RPMI7951 (cell line): ENCODE results near the gene TAS2R9. TPM values are rescaled to one million over a fixed set of nuclear protein-coding genes. Genes with fewer than 3 reads are reported as not detected.
"Not testable (repeated sequence)": the region's sequence is repeated elsewhere in the genome, so short reads cannot be mapped to it uniquely, and the experiment has no call there.

ENCODE experiments used
- DNase-seq: peaks from one replicate; pipeline ENCODE4 v3.0.0-alpha.2; 2012; ENCODE audit warnings: low read depth
- total RNA-seq: library from RNA; depleted of rRNA; stranded (reverse); fragments of >200 nt; shearing (Covaris generic); gene quantifications from 2 replicates; pipeline ENCODE4 v1.2.3, GENCODE V29; 2014; rRNA removed

TAS2R9 gene
- not detected in 2 replicates for total RNA-seq

GRCh38 chr12:10810068-10810467 lies at the start of gene TAS2R9:
TAS2R9 (minus strand) TSS chr12:10810168; CDS start chr12:10810075, 93 bp downstream.
- no peak for DNase-seq

DNA sequence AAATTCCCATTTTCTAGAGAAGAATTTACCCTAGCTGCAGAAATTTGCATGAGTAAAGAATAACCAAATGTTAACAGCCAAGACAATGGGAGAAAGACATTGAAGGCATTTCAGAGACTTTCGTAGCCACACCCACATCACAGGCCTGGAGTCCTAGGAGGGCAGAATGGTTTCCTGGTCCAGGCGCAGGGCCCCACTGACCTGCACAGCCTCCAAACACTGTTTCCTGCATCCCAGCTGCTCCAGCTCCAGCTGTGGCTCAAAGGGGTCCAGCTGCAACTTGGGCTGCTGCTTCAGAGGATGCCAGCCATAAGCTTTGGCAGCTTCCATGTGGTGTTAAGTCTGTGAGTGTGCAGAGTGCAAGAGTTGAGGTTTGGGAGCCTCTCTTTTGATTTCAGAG lies 45.8 kb upstream of the TAS2R9 start:
- no peak for DNase-seq

- no peak for DNase-seq
Measured at GRCh38 chr12:10853776-10854175, 43.8 kb upstream of the TAS2R9 start.

GRCh38 chr12:10851243-10851858 lies 41.4 kb upstream of the TAS2R9 start:
- DNase-seq, result no peak

- peak; percentile 34 for DNase-seq
Measured at GRCh38 chr12:10849425-10849878, 39.5 kb upstream of the TAS2R9 start, which contains the start of gene PRR4. PRR4 (minus strand) TSS chr12:10849475; CDS start chr12:10849437, 38 bp downstream.

GRCh38 chr12:10847744-10848143 lies 37.8 kb upstream of the TAS2R9 start:
- DNase-seq, result no peak

DNA sequence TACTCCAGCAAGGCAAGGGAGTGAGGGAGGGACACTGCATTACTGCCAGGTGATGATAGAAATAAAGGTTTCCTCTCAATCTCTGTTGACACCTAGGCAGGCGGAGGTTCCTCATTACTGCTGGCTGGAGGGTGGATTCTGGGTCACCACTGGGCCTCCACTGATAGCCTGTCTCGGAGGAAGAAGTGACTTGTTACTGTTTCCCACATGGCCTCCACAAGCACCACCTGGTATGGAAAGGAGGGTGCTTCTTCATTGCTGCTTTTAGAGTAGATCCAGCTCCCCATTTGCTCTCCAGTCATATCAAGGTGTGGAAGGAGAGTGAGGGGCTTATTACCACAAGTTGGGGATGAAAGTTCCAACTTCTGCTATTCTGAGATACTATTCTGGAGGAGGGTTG lies 32.9 kb upstream of the TAS2R9 start:
- DNase-seq, result no peak

GRCh38 chr12:10838461-10838860 lies 28.5 kb upstream of the TAS2R9 start:
- DNase-seq, result no peak

GRCh38 chr12:10829994-10830393 lies 20.0 kb upstream of the TAS2R9 start:
- DNase-seq, result no peak

DNA sequence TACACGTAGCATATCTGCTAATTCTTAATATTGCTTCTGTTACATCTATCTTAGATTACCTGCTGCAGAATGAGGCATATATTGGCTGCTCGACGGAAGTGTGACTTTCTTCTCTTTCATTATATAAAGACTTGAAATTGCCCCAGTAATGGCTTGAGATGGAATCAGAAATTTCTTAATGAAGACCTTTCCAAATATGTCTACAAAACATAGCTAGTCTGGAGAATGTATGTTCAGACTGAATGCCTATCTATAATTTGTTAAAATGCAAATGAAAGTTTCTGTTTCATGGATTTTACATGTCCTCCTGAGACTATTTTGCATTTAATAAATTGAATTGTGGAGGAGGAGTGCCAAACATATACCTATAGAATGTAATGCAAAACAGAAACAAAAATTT lies 16.3 kb upstream of the TAS2R9 start, which contains the start of gene TAS2R10:
TAS2R10 (minus strand) TSS at position 101 of the 400 bp plus-strand sequence; CDS start at position 12, 89 bp downstream.
- no peak for DNase-seq

GRCh38 chr12:10824957-10825356 lies 15.0 kb upstream of the TAS2R9 start:
- no peak for DNase-seq

- no peak for DNase-seq
Measured at GRCh38 chr12:10811883-10812536, 2.0 kb upstream of the TAS2R9 start.

DNA sequence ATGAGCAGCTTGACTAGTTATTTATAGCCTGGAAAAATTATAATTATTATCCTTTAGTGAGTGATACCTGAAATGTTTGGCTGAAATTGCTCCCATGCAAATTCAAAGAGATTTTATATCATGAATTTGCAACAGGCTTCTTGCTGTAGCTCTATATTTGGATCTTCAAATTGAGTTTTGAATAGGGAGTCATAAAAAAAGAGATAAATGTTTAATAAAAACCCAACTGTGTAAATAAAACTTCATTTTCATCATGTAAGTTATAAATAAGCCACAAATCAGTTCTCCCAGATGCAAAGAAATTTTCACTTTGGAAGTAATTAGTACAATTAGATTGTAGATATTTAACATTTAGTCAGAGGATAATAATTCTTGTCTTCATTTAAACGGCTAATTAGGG lies 2.8 kb downstream of the TAS2R9 start, which contains the start of gene TAS2R8:
TAS2R8 (minus strand) TSS at position 101 of the 400 bp plus-strand sequence. CDS start 306 bp downstream, outside the sequence.
- DNase-seq, result no peak

DNA sequence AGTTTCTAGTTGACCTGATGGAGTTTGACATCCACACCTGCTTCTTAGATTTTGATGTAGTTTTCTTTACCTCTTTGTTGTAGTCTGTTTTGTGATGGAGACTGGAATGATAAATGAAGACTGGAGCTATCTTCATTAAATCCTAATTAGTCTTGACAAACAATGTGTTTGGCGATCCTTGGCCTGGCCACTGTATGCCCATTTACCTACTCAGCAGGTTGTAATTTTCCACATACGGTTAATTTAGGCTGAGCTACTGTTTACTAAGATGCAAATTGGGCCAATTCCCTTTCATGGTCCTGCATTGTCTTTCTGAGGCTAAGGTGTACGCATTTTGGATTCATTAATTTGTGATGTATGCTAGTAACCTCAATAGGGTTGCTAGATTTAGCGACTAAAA lies 7.4 kb downstream of the TAS2R9 start, which contains the start of gene TAS2R7:
TAS2R7 (minus strand) TSS at position 41 of the 400 bp plus-strand sequence. CDS start 57 bp downstream, outside the sequence.
- DNase-seq, result no peak

GRCh38 chr12:10801741-10802140 lies 8.2 kb downstream of the TAS2R9 start:
- DNase-seq, result no peak

DNA sequence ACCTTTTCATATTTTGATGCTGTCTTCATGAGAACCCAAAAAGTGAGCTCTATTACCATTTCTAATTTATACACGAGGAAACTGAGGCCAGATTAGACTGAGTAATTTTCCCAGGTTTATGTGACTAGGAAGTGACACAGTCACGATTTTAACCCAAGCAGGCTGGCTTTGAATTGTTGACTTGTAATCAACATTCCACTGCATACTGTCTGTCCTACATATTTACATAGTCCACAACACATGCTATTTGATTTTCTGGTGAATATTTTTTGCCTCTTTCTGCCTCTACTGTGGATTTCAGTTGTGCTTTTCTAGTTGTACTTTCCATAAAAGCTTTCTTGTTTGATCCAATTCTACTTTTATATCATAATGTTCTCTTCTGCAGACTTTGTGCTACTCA lies 15.7 kb downstream of the TAS2R9 start:
- DNase-seq, result no peak

DNA sequence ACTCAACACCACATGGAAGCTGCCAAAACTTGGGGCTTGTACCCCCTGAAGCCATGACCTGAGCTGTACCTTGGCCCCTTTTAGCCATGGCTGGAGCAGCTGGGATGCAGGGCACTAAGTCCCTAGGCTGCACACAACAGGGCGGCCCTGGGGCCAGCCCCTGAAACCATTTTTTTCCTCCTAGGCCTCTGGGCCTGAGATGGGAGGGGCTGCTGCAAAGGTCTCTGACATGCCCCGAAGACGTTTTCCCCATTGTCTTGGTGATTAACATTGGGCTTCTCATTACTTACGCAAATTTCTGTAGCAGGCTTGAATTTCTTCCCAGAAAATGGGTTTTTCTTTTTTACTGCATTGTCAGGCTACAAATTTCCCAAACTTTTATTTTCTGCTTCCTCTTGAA lies 18.2 kb downstream of the TAS2R9 start:
- DNase-seq, result not testable (repeated sequence)

GRCh38 chr12:10783252-10783651 lies 26.7 kb downstream of the TAS2R9 start:
- no peak for DNase-seq

GRCh38 chr12:10779103-10779502 lies 30.9 kb downstream of the TAS2R9 start:
- no peak for DNase-seq

- DNase-seq, result peak; percentile 17
Measured at GRCh38 chr12:10771132-10771733, 38.7 kb downstream of the TAS2R9 start.

DNA sequence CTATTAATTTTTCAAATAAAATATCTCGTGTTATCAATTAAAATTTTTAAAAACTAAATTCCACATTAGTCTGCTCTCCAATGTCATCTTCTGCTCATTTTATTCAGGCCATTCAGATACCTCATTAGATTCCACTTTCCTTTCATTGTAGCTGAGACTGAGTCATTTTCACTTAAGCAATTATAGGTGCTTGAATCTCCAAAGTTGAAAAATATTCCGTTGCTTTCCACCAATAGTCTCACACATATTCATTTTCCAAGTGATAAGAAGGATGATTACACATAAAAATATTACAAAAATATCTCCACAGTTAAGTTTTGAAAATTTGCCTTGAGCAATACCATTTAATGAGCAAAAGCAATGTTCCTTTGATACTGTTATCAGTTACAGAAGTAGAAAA lies 50.3 kb downstream of the TAS2R9 start:
- no peak for DNase-seq
